ENCODE measurements around the gene NAPA. TPM values are rescaled to one million over a fixed set of nuclear protein-coding genes. Genes with fewer than 3 reads are reported as not detected.

NAPA gene
- polyA plus RNA-seq, 3 donors = 77.5 to 135 (median 111) TPM

GRCh38 chr19:47492571-47493377, 22.1 kb downstream of the NAPA start:
- no peak for DNase-seq
- Mint-ChIP-seq H3K4me1 (no peaks in the 10 kb centered on the region), H3K4me3 (no peak overlapping the region)

DNA sequence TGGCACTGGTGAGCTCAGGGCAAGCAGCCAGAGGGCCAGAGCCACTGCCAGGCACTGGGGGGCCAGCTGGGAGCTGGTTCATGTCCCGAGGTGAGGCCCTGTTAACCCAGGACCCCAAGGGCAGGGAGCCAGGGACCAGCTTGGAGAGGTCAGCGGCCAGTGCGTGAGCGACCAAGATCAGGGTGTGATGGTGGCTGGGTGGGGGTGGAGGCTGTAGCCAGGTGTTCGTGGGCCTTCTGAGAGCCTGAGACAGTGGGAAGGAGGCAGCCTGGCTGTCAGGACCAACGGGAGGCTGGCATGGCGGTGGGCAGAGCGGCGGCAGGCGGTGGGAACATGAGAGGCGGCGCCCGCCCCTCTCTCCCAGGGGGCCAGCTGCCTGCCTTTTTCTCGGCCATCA, 22.7 kb downstream of the NAPA start:
- Histone ChIP-seq H3K79me2 (ENCODE audit: insufficient read depth, low read length) (no peaks in the 10 kb centered on the region), H4K20me1 (ENCODE audit: insufficient read depth, low read length) (peaks cover 52% of the 10 kb centered on the region), H3K36me3 (replicated peaks in 1 of 2; ENCODE audit: control insufficient read depth in 1 of 2, insufficient read depth in 2 of 2, low read length in 2 of 2) (peaks cover 80 to 93% of the 10 kb centered on the region in 2 donors), H3K4me3 (replicated peaks in 1 of 3; ENCODE audit: low read depth in 2 of 3, low read length in 3 of 3) (no peak overlapping the region), H3K9me3 (replicated peaks in 1 of 2; ENCODE audit: control insufficient read depth in 1 of 2, insufficient read depth in 1 of 2, low read length in 2 of 2) (no peaks in the 10 kb centered on the region), H3K4me2 (replicated peaks; ENCODE audit: extremely low read depth, low read length, poor library complexity, severe bottlenecking) (no peak overlapping the region), H3K27me3 (ENCODE audit: control insufficient read depth in 2 of 2, insufficient read depth in 2 of 2, low read length in 2 of 2) (no peaks in the 10 kb centered on the region), H3K27ac (ENCODE audit: low read depth in 1 of 2, low read length in 2 of 2) (no peak overlapping the region), H3K4me1 (ENCODE audit: control insufficient read depth in 1 of 2, insufficient read depth in 2 of 2, low read length in 2 of 2) (no peaks in the 10 kb centered on the region), H3K9ac (ENCODE audit: insufficient read depth, low read length, poor library complexity, severe bottlenecking) (no peak overlapping the region), H2AFZ (ENCODE audit: insufficient read depth, low read depth, low read length, poor library complexity, severe bottlenecking) (no peak overlapping the region)
- H3K4me1 Mint-ChIP-seq = peaks cover 3% of the 10 kb centered on the region
- DNase-seq = no peak
- WGBS (ENCODE audit: insufficient coverage) = 90% methylated on average over 10 of the region's 14 CpGs
- H3K9me3 Mint-ChIP-seq = no peaks in the 10 kb centered on the region
- peak overlapping the region in 1 of 7 donors; percentile 25 for H3K27ac Mint-ChIP-seq
- H3K36me3 Mint-ChIP-seq = peaks cover 68 to 88% of the 10 kb centered on the region in 2 donors
- TF ChIP-seq, protein P1, sequence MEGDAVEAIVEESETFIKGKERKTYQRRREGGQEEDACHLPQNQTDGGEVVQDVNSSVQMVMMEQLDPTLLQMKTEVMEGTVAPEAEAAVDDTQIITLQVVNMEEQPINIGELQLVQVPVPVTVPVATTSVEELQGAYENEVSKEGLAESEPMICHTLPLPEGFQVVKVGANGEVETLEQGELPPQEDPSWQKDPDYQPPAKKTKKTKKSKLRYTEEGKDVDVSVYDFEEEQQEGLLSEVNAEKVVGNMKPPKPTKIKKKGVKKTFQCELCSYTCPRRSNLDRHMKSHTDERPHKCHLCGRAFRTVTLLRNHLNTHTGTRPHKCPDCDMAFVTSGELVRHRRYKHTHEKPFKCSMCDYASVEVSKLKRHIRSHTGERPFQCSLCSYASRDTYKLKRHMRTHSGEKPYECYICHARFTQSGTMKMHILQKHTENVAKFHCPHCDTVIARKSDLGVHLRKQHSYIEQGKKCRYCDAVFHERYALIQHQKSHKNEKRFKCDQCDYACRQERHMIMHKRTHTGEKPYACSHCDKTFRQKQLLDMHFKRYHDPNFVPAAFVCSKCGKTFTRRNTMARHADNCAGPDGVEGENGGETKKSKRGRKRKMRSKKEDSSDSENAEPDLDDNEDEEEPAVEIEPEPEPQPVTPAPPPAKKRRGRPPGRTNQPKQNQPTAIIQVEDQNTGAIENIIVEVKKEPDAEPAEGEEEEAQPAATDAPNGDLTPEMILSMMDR (IDR thresholded peaks at IDR 0.05) = no peak
- H3K4me3 Mint-ChIP-seq = no peak overlapping the region
- intact Hi-C loops (cut with micrococcal nuclease) = no loop called here
- peaks cover 0 to 2% (median 0%) of the 10 kb centered on the region in 3 donors for H3K27me3 Mint-ChIP-seq (ENCODE audit: low read depth in 3 of 3)

More at GRCh38 chr19:47492571-47493377, 22.1 kb downstream of the NAPA start:
- Histone ChIP-seq H4K20me1 (ENCODE audit: insufficient read depth, low read length) (peaks cover 58% of the 10 kb centered on the region), H3K9me3 (replicated peaks in 1 of 2; ENCODE audit: control insufficient read depth in 1 of 2, insufficient read depth in 1 of 2, low read length in 2 of 2) (no peaks in the 10 kb centered on the region), H3K4me3 (replicated peaks in 1 of 3; ENCODE audit: low read depth in 2 of 3, low read length in 3 of 3) (no peak overlapping the region), H3K9ac (ENCODE audit: insufficient read depth, low read length, poor library complexity, severe bottlenecking) (no peak overlapping the region), H3K4me2 (replicated peaks; ENCODE audit: extremely low read depth, low read length, poor library complexity, severe bottlenecking) (no peak overlapping the region), H3K36me3 (replicated peaks in 1 of 2; ENCODE audit: control insufficient read depth in 1 of 2, insufficient read depth in 2 of 2, low read length in 2 of 2) (peaks cover 86 to 99% of the 10 kb centered on the region in 2 donors), H3K4me1 (ENCODE audit: control insufficient read depth in 1 of 2, insufficient read depth in 2 of 2, low read length in 2 of 2) (no peaks in the 10 kb centered on the region), H3K27me3 (ENCODE audit: control insufficient read depth in 2 of 2, insufficient read depth in 2 of 2, low read length in 2 of 2) (no peaks in the 10 kb centered on the region), H3K79me2 (ENCODE audit: insufficient read depth, low read length) (no peaks in the 10 kb centered on the region), H3K27ac (ENCODE audit: low read depth in 1 of 2, low read length in 2 of 2) (no peak overlapping the region), H2AFZ (ENCODE audit: insufficient read depth, low read depth, low read length, poor library complexity, severe bottlenecking) (no peak overlapping the region)
- TF ChIP-seq, protein P1 (IDR thresholded peaks at IDR 0.05) = no peak
- H3K36me3 Mint-ChIP-seq = peaks cover 71 to 94% of the 10 kb centered on the region in 2 donors
- H3K27me3 Mint-ChIP-seq (ENCODE audit: low read depth in 3 of 3) = peaks cover 0 to 2% (median 2%) of the 10 kb centered on the region in 3 donors
- WGBS (ENCODE audit: insufficient coverage) = 36% methylated on average over 12 of the region's 23 CpGs
- H3K9me3 Mint-ChIP-seq = no peaks in the 10 kb centered on the region
- intact Hi-C loops (cut with micrococcal nuclease) = no loop called here
- H3K27ac Mint-ChIP-seq = peak overlapping the region in 2 of 7 donors; percentile 21 to 47

Measured in CD14-positive monocyte (primary cell).